SW480 (cell line): ENCODE data around the gene LFNG.
"Not testable (repeated sequence)": the region's sequence is repeated elsewhere in the genome, so short reads cannot be mapped to it uniquely, and the experiment has no call there.

Experiments used
- DNase-seq: peaks from one replicate; pipeline ENCODE4 v3.0.0-alpha.2; 2016; ENCODE audit warnings: low spot score

The LFNG gene

GRCh38 chr7:2545746-2546425 is 26.3 kb downstream of the LFNG start:
- no peak for DNase-seq

GRCh38 chr7:2546776-2547586 is 27.4 kb downstream of the LFNG start:
- no peak for DNase-seq

- no peak for DNase-seq
Measured at GRCh38 chr7:2551418-2551817, 31.8 kb downstream of the LFNG start.

- DNase-seq = no peak
Measured at GRCh38 chr7:2553108-2553507, 33.5 kb downstream of the LFNG start.

- DNase-seq = no peak
Measured at GRCh38 chr7:2553831-2554581, 34.4 kb downstream of the LFNG start.

- peak; percentile 27 for DNase-seq
Measured at GRCh38 chr7:2554661-2555111, 35.1 kb downstream of the LFNG start.

DNA sequence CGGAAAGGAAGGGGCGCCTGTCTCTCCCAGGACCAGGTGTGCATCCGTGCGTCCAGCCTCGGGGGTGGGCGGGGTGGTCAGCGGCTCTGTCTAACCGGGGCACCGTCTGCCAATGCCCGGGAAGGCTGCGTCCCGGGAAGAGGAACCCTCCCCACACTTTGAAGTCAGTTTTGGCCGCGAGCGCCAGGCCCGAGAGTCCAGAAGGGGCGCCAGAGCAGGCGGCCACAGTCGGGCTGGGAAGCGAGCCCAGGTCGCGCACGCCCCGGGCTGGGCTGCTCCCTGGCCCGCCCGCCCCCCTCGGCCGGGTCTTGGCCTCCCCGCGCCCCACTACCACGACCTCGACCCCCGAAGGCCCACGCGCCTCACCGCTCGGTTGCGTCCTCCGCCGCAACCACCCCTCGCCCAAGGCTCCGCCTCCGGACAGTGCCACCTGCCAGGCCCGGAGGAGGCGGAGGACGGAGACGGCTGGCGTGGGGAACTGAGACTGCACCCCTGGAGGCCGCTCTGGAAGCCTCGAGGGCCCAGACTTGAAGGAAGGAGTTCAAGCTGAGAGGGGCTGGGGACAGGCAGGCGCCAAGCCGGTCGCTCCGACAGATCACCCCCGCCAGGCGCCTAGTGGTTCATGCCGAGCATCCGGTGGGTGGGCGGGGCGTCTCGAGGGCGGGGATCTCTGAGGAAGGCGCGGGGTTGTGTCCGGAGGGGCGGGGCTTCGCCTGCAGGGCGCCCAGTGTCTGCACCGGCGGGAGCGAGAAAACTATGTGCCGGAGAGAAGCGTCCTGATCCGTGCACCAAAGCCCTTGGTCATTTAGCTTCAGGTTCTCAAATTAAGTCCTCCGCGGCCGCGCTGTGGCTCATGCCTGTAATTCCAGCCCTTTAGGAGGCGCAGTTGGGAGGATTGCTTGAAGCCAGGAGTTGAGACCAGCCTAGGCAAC is 35.8 kb downstream of the LFNG start, which contains the start of gene BRAT1:
BRAT1 (minus strand) TSS at position 404 of the 932 bp plus-strand sequence. CDS start 1,093 bp downstream, outside the sequence.
- peak; percentile 99 for DNase-seq

- DNase-seq = peak; percentile 90
Measured at GRCh38 chr7:2558629-2559282, 39.2 kb downstream of the LFNG start, which contains the start of gene IQCE. Gene IQCE (plus strand): TSS chr7:2558979. CDS start chr7:2559182, 203 bp downstream.

DNA sequence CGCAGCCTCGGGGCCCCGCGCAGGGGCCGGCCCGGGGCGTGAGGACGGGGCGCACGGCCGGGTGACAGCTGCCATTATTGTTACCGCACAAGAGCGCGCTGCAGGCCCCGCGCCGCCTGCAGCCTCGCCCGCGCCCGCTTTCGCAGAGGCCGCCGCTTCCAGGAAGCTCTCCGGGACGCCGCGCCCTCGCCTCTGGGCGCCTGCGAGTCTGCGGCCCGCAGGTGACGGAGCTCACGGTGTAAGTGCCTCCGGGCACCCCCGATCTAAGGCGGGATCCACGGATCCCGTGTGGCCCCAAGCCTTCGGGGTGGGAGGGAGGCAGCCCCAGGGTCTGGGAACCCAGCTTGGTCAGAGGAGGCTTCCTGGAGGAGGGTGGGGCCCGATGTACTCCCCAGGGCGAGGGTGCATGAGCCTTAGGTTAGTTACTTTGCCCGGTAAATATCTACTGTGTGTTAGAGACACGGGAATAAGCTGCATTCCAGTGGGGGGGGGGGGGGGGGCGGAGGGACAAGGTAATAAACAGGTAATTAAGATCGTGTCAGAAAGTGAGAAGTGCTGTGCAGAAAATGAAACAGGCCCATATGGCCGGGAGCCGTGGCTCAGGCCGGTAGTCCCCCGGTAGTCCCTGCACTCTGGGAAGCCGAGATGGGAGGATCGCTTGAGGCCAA is 39.8 kb downstream of the LFNG start:
- DNase-seq = peak; percentile 53

GRCh38 chr7:2563955-2564354 is 44.4 kb downstream of the LFNG start:
- DNase-seq = not testable (repeated sequence)

DNA sequence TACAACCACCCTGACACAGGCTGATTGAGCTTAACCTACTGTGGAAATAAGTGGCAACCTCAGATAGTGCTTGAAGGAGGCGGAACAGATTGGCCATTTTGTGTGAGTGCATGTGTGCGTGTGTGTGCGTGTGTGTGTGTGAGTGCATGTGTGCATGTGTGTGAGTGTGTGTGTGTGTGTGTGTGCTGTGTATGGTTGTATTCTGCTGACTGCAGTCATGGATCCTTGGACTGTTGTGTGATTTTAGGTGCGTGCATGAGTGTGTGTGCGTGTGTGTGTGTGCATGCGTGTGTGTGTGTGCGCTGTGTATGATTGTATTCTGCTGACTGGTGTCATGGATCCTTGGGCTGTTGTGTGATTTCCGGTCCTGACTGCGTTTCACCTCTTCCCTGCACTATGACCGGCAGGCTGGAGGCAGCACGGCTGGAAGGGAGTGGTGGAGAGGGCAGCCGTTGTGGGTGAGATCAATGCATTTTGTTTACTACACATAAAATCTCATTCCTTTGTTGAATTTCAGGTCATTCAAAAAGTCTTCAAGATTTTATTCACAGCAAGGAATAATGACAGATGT is 45.5 kb downstream of the LFNG start:
- no peak for DNase-seq

- DNase-seq = no peak
Measured at GRCh38 chr7:2566348-2566889, 46.8 kb downstream of the LFNG start.

DNA sequence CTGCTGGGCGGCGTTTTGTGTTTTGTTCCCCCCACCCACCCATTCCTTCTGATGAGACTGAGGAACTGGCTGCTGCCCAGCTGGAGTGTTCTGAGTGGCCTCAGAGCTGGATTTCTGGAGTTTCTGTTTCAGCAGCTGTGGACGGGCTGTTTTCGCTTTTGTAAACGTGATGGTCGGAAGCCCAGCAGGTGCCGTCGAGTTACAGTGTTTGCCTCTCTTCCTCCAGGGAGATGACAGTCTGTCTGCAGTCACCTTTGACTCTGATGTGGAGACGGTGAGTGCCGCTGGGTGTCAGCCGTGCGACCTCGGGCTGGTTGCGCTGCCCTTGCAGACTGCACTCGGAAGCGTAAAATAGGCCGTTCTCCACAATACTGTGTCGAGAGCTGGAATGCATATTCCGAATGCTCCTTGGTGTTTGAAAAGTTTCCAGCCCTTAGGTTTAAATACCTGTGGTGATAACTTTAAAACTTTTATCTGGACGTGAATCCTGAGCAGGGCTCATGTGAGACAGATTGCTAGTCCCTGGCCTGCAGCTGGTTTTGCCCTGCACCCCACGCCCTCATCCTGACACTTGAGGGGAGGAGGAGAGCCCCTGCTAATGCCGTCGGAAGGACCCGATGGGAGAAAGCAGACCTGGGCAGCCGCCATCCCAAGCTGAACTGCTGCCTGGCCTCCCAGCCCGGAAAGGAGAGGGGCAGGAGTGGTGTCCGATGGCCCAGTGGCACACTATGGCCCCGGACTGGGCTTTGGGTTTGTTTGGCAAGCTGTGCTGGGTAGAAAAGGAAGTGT is 47.5 kb downstream of the LFNG start:
- DNase-seq = no peak

GRCh38 chr7:2567679-2568278 is 48.2 kb downstream of the LFNG start:
- peak; percentile 43 for DNase-seq

DNA sequence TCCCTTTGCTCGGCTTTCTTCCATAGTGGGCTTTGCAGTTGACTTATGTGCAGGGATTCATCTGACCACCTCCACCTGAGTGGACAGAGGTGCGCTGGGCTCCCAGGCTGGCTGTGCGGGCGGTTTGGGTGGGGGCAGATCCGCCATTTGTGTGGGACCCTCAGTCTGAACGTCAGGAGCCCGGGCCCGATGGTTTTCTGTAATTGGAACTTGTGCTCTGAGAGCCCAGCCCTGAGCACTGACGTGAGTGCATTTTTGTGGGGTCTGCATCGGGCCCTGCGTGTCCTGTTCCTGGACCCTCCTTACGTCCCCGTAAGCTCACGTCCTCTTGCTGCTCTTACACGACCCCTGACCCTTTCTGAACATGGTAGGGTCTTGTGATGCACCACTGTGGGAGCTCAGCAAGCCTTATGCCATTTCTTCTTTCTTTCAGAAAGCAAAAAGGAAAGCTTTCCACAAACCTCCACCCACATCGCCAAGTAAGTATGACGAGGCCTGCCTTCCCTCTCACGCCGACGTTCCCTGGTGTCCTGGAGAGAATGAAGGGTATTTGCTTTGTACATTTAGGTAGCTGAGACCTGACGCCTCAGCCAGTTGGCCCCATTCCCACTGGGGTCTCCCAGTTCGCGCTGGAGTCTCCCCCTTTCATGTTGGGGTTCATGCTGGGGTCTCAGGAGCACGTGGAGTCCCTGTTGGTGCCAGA is 49.1 kb downstream of the LFNG start:
- DNase-seq = no peak

DNA sequence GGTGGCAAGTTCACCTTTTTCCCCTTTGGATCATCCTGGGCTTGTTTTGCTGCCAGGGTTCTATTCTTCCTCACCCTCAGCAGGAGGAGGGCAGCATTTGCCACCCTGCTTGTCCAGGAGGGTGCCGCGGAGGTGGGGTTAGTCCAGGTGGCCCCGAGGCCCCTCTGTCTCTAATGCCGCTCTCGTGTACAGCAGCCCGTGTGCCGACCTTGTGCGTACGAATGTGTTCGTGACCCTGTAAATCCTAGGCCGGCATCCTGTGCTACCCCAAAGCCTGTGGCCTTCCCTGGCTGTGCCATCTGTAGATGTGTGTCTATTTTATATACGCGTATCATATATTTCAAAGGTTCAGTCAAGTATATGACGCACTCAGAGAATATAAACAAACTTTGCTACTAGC is 49.8 kb downstream of the LFNG start:
- no peak for DNase-seq

DNA sequence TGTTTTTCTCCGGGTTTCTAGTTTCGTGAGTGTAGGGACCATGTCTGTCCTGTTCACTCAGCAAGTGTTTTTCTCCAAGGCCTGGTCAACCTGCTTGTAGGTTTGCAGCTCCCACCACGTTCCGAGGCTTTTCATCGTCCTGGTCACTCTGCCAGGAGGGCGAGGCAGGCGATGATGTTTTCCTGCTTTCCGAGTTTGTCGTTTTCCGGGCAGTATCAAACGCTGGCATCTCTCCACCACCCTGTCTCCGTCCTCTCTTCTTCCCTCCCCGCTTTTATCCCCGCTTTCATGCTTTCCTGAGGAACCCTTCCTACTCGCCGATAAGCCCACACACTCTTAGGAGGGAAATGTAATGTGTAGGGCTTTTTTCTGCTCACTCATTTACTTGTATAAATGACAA is 50.4 kb downstream of the LFNG start:
- DNase-seq = no peak

GRCh38 chr7:2571409-2571808 is 51.8 kb downstream of the LFNG start:
- DNase-seq = no peak
